SU-DHL-6 (cell line): ENCODE measurements around the gene TSSC4.

ENCODE experiments used
- CTCF ChIP-seq: fragments of 200-600 bp; sonication (generic); IDR thresholded peaks from one replicate; pipeline ENCODE4 v1.5.1; 2017; ENCODE audit warnings: antibody characterized with exemption, mild to moderate bottlenecking, low read length, moderate library complexity; ENCODE audit not compliant: insufficient read depth, poor library complexity, severe bottlenecking
- EZH2phosphoT487 ChIP-seq: fragments of 200-600 bp; sonication (generic), shearing (Covaris generic); conservative IDR thresholded peaks from 2 replicates; pipeline ENCODE4 v1.6.1; 2018; ENCODE audit warnings: mild to moderate bottlenecking, antibody characterized with exemption, low read length, moderate library complexity, mixed read lengths

GRCh38 chr11:2394818-2395105, 5.8 kb upstream of the TSSC4 start:
- no peak for TF ChIP-seq CTCF
- TF ChIP-seq EZH2phosphoT487 = no peak
